ENCODE results near the gene CYTH3.

GRCh38 chr7:6249043-6249442, 23.4 kb downstream of the CYTH3 start:
- TF ChIP-seq EZH2 (IDR thresholded peaks at IDR 0.05; ENCODE audit: insufficient read depth, poor library complexity, severe bottlenecking), result no peak
- no peak for TF ChIP-seq EZH2phosphoT487 (IDR thresholded peaks at IDR 0.05; ENCODE audit: insufficient read depth, low read depth)

Measured in GM23248 (cell line).